Stimulated activated CD8-positive, alpha-beta memory T cell treated with anti-CD3 and anti-CD28 coated beads, Interleukin-12 subunit alpha, Interleukin-12 subunit beta, amount 100 ng/mL, for 4 hours (primary cell): ENCODE data around the gene ZDHHC11B.
"Not testable (repeated sequence)": the region's sequence is repeated elsewhere in the genome, so short reads cannot be mapped to it uniquely, and the experiment has no call there.

Source experiments
- DNase-seq: peaks from one replicate; pipeline ENCODE4 v3.0.0-alpha.2; 2020; ENCODE audit warnings: low read depth

ZDHHC11B gene

GRCh38 chr5:753567-754142 is 30.9 kb downstream of the ZDHHC11B start:
- not testable (repeated sequence) for DNase-seq

- DNase-seq, result not testable (repeated sequence)
Measured at GRCh38 chr5:752532-753115, 31.9 kb downstream of the ZDHHC11B start.

GRCh38 chr5:751992-752391 is 32.5 kb downstream of the ZDHHC11B start:
- DNase-seq, result not testable (repeated sequence)

- no peak for DNase-seq
Measured at GRCh38 chr5:751496-751895, 33.0 kb downstream of the ZDHHC11B start.

- not testable (repeated sequence) for DNase-seq
Measured at GRCh38 chr5:750226-750625, 34.3 kb downstream of the ZDHHC11B start.

- DNase-seq, result no peak
Measured at GRCh38 chr5:749101-749670, 35.3 kb downstream of the ZDHHC11B start.

- not testable (repeated sequence) for DNase-seq
Measured at GRCh38 chr5:748011-748980, 36.2 kb downstream of the ZDHHC11B start.

GRCh38 chr5:747303-747844 is 37.2 kb downstream of the ZDHHC11B start:
- not testable (repeated sequence) for DNase-seq

- DNase-seq, result no peak
Measured at GRCh38 chr5:746258-746761, 38.2 kb downstream of the ZDHHC11B start.

GRCh38 chr5:745272-746142 is 39.0 kb downstream of the ZDHHC11B start:
- DNase-seq, result not testable (repeated sequence)

- DNase-seq, result not testable (repeated sequence)
Measured at GRCh38 chr5:743696-744404, 40.7 kb downstream of the ZDHHC11B start.

GRCh38 chr5:742276-742675 is 42.3 kb downstream of the ZDHHC11B start:
- DNase-seq, result not testable (repeated sequence)

- not testable (repeated sequence) for DNase-seq
Measured at GRCh38 chr5:734145-734544, 50.4 kb downstream of the ZDHHC11B start.

GRCh38 chr5:732754-733454 is 51.6 kb downstream of the ZDHHC11B start:
- DNase-seq, result not testable (repeated sequence)

- DNase-seq, result not testable (repeated sequence)
Measured at GRCh38 chr5:729225-729624, 55.3 kb downstream of the ZDHHC11B start.

- DNase-seq, result not testable (repeated sequence)
Measured at GRCh38 chr5:727087-727486, 57.4 kb downstream of the ZDHHC11B start.

GRCh38 chr5:723865-724264 is 60.7 kb downstream of the ZDHHC11B start:
- not testable (repeated sequence) for DNase-seq

GRCh38 chr5:723309-723708 is 61.2 kb downstream of the ZDHHC11B start:
- not testable (repeated sequence) for DNase-seq

GRCh38 chr5:719379-719778 is 65.2 kb downstream of the ZDHHC11B start:
- DNase-seq, result not testable (repeated sequence)

- DNase-seq, result no peak
Measured at GRCh38 chr5:717143-717542, 67.4 kb downstream of the ZDHHC11B start.
